Activated T-helper 1 cell treated with Interleukin-2 at 50 U/mL for 16 hours (primary cell): ENCODE results near the gene AUTS2.

Experiments
- DNase-seq: peaks from one replicate; pipeline ENCODE4 v3.0.0-alpha.2; 2020; ENCODE audit warnings: low read depth

AUTS2 gene

DNA sequence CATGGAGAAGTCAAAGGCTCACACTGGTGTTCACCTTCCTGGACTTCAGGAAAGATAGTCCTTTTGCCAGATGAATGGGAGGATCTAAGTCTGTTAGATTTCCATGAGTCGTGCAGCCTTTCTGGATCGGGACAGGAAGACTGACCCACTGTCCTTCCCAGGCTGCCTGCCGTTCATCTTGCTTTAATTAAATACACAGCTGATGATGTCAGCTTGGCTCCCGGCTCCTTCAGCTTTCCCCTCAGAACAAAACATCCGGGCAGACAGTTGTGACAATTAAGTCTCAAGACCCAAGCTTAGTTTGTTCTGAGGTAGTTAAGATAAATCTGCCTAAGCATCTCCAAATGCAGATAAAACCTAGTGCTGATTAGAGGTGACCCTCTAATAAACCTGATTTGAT, 58.6 kb downstream of the AUTS2 start:
- DNase-seq, result no peak

DNA sequence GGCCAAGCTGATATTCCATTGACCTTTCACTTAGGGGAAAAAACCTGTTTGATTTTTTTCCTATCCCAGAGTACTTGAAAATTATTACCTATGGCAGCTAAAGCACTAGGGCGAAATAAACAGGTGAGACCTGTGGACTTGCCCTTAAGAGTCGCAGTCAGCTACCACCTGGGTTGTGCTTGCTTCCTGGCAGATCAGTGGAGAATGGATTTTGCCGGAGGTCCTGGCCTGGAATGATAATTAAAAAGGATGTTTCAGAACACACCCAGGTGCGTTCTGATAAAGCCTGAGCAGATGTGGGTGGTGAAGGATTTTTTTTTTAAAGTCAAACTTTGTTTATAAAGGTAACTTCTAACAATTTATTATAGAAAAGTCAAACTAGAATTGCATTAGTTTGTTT, 59.1 kb downstream of the AUTS2 start:
- DNase-seq, result no peak

DNA sequence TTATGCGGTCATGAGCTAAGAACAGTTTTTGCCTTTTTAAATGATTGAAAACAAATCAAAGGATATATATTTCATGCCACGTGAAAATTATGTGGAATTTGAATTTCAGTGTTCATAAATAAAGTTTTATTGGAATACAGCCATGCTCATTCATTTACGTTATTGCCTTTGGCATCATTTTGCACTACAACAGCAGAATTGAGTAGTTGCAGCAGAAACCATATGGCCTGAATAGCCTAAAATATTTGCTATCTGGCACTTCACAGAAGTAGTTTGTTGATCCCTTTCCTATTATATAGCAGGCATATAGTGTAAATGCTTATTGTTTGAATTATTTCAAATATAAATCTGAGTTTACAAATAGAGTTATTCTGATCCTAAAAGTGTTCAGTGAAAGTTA, 59.7 kb downstream of the AUTS2 start:
- DNase-seq, result no peak

DNA sequence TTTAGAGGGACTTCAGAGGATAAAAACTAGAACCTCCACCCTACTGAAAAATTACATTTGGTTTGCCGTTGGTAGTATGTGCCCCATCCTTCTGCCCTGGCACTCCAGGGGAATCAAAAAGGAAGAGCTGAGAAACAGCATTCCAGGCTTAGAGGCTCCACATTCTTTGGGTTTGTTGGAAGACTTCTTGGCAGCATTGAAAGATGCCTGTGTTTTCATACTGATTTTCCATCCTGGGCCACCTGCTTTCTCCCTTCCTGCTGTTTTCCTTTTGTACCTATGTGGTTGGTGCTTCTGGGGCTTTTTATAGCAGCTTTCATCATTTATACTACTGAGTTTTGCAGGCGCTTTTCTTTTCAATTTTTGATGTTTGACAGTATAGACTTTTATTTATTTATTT, 61.7 kb downstream of the AUTS2 start:
- no peak for DNase-seq

DNA sequence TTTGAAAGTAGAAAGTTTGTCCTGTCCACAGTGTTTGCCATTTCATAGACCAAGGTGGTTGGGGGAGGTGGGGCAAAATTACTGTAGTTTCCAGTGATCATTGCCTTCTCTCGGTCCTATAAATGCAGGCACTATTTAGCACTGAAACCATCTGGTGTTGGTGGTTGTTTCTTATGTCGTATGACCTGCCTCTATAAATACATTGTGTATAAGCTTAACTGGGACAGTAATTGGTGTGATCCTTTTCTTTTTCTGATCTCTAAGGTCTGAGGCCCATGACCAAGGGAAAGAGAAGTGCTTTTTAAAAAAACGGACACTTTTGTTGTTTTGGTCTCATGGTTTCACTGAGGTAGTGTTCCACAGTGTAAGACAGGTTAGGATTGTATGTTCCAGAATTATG, 63.1 kb downstream of the AUTS2 start:
- no peak for DNase-seq

DNA sequence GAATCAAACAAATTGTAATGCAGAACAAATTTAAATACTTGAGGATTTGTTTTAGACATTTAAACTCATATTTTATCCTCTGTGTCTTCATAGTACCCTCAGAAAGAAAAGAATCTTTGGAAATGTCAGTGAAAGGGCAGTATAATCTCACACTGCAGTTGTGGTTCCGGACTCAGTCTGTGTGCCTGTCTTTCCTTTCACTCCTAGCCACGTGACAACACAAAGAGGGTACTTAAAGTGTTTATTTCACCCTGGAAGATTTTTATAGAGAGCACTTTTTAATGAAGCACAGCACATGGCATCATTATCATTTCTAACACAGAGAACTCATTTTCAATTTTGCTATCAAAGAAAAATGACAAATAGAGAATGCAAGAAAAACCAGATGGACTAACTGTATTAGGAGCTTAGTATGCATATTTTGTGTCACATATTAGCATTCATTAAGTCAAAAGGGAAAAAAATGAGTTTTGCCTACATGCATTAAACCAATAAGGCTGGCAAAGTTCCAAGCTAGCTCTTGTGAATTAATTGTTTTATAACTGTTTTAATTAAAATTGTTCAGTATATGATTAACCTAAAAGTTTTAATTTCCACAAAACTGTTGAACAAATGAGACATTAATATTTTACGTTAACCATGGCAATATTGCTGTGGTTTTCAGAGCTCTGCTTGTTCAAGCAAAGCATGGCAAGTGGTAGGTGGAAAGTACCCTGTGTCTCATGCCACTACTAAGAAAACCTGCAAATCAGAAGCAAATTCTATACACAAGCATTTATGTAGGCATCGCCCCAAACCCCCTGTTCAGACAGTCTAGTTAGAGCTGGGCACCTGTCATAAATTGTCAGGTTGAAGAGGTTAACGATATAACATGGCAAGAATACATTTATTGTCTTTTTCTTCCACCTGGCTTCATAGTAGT, 65.9 kb downstream of the AUTS2 start:
- no peak for DNase-seq

DNA sequence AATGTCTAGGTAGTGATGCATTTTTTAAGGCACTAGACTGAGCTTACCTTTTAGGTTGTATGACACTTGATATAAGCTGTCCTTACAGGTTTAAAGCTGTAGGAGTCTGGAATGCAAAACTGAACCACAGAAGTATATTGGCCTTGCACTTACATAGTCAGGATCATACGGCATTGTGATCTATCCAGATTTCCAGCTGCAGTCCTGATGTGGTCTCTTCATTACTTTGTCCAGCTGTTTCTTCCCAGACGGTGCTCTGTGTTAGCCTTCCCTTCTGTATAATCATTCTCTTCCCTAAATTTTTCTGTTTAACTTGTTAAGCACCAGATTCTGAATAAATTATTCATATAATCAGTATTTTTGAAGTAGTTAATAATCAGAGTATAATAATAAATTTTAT, 67.1 kb downstream of the AUTS2 start:
- no peak for DNase-seq

DNA sequence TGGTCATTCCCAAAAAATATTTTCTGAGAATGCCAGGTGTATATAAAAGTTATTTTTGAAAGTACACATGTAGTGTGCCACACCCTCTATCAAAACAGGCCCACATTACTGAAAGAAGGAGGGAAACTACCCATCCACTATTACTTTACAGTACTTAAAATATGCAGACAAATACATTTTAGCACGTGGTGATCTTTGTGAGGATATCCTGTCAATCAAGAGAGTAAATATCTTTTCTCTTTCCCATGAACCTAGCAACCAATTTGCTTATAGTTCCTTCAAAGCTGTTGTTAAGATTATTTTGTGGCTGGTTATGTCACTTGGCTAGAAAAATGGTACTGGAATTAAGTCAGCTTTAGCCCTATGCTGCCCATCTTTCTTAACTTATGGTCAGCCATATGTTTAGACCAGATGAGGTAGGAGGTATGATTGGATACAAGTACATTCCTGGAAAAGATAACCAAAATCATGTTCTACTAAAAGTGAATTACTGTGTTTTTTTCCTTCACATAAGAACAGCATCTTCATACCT, 70.1 kb downstream of the AUTS2 start:
- no peak for DNase-seq

DNA sequence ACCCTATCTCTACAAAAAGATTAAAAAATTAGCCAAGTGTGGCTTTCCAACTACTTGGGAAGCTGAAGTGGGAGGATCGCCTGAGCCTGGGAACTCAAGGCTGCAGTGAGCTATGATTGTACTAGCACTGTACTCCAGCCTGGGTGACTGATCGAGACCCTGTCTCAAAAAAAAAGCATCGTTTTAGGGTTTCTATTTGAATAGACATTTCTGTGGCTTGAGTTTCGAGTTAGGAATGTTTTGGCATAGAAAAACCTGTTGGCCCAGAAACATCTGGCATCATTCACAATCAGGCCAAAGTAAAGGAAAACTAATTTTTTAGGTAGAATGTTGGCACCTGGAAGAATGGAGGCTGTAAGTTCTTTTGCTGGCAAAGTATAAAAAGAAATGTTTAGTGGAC, 72.4 kb downstream of the AUTS2 start:
- no peak for DNase-seq

DNA sequence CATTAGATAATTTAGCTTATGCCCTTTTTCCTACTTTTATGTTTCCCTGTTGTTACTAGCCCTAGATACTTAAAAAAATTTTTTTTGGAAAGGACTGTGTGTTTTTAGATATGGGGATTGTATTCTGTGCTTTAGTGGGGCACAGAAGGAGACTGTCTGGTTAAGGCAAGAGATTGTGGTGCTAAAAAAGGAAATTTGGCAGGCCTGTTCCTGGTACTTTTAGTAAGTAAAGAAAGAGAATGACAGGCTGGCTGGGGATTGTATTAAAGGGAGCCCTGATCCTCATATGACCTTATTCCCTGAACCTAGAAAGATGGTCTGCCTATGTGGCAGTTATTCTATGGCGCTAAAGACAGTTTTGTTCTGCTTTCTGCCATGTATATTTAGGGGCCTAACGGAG, 74.8 kb downstream of the AUTS2 start:
- no peak for DNase-seq

DNA sequence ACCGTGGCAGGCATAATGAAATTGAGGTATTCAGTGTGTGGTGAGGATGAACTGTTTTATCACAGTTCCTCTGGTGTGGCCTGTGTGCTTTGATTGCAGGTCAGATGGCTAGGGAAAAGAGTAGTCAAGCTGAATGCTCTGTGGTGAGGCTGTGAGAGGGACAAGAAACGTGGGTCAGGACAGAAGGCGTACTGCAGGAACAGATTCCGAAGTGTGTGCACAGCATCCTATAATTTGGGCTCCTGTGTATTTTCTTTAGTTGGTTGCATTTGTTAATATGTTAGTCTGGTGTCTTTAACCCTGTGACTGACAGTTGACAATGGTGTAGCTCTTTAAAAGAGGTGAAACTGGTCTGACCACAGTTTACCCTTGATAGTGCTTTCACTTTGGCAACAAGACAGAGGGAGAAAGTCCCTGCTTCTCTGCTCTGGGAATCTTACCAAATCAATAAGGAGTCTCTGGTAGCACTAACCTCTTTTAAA, 76.5 kb downstream of the AUTS2 start:
- no peak for DNase-seq

DNA sequence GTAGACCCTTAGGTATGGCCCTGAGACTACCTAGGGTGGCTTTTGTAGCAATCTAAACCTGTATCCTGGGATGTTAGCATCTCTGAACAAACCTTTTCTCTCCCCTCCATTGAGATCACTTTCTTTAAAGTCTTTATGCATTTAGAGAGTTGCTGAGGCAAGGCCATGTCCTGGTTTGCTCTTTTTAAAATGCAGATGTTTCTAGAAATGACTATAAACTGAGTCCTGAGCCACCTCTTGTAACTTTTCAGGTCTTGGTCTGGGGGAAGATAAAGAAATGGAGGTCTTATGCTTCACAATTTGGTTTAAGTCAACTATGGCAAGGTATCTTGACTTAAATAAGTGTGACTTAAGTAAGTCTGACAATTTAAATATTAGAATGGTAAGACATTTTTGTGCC, 78.0 kb downstream of the AUTS2 start:
- no peak for DNase-seq

DNA sequence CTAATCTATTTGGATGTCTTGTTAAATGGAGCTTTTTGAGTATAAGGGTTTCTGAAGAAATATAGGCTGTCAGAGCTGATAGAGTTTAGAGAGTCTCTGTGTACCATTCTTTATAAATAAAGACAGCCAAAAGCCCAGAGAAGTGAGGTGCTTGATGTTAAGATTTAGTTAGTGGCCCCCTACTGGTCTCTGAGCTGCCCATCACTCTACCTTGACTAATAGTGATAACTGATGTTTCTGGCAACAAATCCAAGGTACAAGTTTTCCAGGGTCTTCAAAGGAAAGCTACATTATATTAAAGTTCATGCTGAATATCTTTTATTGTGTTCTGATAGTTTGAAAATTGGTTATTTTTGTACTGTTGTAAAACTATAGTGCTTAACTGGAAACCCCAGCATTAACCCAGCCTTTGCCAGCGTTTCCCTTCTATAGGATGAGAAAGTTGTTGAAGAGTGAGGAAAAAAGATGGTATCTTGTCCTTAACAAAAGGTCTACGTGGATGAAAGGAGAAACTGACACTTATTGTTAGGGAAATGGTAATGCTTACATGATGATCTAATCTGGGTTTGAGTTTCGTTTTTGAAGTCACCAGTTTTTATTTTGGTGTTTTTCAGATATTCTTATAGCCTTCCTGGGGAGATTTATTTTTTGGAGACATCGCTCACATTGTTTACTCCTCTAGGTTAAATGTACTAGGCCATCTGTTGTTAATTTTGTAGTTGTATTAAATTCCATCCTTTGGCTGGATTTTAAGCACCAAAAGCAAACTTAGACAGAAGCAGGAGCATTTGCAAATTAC, 79.0 kb downstream of the AUTS2 start:
- no peak for DNase-seq

DNA sequence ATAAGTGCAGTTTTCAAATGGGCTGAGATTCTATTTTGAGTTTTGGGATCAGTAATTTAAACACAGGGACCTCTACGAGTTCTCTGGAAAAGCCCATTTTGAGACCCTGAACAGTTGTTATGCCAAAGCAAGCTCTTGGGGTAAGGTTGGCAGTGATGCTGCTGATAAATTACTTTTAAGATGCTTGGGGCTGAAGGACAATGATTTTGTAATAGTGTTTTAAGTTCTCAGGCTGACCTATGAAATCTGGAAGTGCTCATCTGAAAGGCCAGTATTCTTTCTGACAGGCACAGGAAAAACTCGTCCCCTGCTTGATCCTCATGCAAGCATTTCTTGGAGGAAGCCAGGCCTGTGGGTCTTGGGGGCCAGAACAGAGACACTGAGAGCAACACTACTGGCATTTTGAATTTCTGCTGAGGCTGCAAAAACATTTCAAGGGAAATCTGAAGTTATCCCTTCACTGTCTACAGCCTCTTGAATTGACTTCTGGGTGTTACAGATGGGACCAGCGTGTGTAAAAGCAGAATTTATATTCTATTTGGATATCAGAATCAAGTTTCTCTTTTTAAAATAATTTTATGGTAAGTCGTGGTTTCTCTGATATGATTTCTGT, 79.7 kb downstream of the AUTS2 start:
- DNase-seq, result no peak

DNA sequence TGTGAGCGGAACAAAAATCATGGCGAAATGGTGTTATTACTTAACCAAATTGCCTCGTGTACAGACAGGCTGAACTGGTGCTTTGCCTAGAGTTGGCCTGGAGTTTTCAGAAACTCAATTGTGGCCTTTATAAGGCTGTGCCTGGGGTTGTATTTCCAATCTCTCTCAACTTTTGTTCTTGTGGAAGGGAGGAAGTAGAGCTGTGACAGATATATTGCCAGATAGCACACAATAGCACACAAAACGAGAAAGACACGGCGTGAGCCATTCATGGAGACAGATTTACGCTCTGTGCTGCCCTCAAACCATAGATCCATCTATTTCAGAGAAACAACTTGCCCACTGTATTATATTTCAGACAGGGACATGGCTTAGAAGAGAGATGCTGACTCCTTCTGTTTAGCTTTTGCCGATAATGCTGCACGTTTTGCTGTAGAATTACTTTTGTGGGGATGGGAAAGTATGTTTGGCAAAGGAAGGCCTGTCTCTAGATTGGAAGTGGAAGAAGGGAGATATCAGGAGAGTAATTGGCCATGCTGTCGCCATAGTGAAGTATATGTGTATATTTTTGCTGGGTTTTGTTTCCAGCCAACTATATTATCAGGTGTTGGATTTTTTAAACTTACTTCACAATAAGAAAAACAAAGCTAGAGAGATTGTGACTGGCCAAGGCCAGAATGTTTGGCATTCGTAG, 80.4 kb downstream of the AUTS2 start:
- DNase-seq, result no peak

DNA sequence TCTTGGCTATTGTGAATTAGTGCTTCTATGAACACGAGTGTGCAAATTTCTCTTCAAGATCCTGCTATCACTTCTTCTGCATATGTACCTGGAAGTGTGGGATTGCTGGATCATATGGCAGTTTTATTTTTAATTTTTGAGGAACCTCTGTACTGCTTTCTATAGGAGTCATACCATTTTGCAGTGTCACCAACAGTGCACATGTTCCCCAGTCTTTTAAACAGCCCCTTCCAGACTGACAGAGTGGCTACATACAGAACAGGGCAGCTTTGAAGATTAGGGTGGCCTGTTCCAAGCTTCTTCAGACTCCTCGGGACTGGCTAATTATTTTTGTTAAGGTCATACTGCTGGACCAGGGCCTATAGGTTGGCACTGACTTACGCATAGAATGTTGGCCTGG, 82.9 kb downstream of the AUTS2 start:
- no peak for DNase-seq

DNA sequence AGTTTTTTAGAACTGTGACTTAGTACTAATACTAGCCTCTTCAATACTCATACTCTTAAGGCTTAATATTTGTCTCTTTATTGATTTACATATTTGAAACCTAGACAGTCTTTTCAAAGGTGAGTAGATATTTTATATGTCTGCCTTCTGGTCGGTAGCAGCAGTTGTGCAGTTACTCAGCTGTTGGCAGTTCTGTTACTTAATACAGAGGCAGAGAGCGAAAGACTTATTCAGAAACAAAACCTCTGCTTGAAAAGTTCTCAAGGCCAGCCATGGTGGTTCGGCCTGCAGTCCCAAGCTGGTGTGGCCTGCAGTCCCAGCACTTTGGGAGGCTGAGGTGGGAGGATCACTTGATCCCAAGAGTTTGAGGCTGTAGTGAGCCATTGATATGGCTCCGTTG, 84.2 kb downstream of the AUTS2 start:
- no peak for DNase-seq

DNA sequence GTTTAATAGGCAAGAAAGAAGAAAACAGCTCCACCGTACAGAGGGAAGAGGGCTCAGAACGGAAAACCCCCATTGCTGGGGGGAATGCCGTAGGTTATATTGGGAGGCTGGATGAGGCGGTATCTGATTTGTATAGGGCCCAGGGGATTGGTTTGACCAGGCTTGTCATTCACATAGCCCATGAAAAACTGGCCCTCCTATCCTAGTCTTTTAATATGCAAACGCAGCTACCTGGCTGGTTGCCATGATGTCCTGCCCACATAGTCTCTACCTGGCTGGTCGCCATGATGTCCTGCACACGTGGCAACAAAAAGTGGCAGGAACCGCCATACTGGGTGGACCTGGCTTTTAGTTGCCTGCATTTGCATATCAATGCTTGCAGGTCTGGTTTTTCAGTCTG, 84.7 kb downstream of the AUTS2 start:
- no peak for DNase-seq

DNA sequence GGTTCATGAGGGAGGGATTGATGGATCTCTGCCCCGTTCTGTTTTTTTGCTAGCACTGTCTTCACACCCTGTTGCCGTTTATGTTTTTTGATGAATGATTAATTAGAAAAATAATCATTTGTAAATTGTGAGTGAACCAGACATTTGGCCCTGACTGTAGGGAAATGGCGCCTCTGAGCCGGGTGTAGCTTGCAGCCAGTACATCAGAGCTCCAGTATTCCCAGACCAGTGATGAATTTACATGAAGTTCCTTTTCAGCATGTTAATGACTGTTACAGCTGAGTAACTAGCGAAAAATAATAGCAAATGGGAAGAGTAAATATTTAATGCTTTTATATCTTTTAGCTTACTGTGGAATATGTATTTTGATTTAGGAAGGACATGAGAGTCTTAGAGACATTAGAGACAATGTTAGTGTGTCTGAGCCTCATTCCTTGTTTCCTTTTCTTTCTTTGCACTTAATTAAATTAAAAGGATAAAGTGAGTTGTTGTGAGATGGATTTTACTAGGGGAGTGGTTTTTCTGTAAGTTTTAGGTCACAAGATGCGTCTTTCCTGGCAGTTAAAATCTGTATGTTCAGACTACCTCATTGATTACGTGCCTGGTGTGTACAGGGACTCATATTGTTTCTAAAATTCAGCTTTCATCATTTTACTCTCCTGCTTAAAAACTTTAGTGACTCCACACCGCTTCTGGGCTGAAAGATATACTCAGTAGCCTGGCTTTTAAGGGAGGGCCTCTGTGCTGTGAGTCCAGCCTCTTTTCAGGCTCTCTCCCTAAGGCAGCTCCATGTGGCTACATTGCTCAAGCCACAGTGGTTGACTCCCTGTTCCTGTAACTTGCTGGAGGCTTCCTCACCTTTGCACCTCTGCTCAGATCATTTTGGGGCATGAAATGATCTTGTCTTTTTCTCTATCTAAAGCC, 86.4 kb downstream of the AUTS2 start:
- DNase-seq, result no peak

DNA sequence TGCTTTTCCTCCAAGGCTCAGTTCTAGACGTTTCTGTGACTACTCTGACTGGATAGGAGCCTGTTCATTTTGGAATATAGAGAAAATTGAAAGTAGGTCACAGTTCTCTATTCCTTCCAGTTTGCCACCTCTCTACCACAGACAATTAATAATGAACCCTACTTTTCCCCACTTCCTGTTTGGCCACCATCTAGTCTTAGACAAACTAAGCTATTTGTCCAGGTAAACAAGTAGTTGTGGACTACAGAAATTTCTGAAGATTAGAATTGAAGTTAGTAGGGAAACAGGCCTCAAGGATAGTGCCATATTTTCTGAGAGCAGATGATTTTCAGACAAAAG, 87.0 kb downstream of the AUTS2 start:
- no peak for DNase-seq

DNA sequence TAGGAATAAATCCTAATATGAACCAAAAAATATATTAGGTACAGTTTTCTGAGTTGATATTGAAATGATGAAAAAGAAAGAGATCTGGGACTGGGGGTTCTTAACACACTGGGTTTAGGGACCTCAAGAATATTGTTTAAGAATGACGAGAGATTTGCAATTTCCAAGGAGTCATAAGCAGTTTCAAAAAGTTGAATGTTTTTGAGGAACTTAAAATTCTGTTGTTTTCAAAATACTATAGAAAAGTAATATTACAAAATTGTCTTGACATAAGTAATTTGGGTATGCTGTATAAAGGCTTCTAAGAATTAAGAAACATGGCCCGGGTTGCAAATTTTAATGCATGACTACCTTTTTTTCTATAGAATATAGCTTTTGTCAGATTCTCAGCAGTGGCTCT, 88.1 kb downstream of the AUTS2 start:
- no peak for DNase-seq
